GM12873 (cell line): ENCODE data around the gene MORC2.

ENCODE experiments used
- TF ChIP-seq, protein P1 (sequence below): IDR thresholded peaks from 2 replicates; pipeline ENCODE4 v1.5.1; 2012; ENCODE audit warnings: low read depth, mild to moderate bottlenecking, moderate library complexity, low read length, control low read depth; ENCODE audit not compliant: insufficient read depth; ENCODE audit errors: missing control alignments

Gene MORC2

DNA sequence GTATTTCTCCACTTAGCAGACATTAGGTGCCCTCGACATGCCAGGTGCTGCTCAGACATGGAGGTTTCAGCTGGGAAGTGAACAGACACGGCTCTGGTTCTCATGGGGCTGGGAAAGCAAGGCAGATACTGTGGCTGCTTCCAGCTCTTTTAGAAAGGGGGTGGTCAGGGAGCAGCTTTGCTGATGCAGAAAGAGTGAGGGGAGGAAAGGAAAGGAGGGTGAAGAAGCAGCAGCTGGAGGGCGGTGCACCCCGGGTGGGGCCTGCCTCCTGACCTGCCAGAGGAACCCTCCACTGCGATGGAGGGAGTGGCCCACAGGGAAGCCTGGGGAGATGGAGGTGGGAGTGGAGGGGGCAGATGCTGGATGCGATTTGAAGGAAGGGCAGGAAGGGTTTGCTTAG lies 76.8 kb downstream of the MORC2 start:
- TF ChIP-seq, protein P1, sequence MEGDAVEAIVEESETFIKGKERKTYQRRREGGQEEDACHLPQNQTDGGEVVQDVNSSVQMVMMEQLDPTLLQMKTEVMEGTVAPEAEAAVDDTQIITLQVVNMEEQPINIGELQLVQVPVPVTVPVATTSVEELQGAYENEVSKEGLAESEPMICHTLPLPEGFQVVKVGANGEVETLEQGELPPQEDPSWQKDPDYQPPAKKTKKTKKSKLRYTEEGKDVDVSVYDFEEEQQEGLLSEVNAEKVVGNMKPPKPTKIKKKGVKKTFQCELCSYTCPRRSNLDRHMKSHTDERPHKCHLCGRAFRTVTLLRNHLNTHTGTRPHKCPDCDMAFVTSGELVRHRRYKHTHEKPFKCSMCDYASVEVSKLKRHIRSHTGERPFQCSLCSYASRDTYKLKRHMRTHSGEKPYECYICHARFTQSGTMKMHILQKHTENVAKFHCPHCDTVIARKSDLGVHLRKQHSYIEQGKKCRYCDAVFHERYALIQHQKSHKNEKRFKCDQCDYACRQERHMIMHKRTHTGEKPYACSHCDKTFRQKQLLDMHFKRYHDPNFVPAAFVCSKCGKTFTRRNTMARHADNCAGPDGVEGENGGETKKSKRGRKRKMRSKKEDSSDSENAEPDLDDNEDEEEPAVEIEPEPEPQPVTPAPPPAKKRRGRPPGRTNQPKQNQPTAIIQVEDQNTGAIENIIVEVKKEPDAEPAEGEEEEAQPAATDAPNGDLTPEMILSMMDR: no peak

DNA sequence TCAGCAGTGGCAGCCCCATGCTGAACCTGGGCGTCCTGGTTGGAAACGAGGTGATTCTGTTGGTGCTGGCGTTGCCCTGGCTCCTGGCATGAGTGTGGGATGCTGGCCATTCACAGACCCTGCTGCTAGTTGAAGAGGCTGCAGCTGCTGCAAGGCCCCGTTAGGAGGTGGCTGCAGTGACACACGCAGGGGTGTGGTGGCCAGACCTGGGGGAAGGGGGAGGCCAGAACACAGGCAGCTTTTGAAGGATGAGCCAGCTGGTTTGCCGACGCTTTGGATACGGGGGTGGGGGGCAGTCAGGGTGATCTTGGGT lies 77.2 kb downstream of the MORC2 start:
- TF ChIP-seq, protein P1: no peak

DNA sequence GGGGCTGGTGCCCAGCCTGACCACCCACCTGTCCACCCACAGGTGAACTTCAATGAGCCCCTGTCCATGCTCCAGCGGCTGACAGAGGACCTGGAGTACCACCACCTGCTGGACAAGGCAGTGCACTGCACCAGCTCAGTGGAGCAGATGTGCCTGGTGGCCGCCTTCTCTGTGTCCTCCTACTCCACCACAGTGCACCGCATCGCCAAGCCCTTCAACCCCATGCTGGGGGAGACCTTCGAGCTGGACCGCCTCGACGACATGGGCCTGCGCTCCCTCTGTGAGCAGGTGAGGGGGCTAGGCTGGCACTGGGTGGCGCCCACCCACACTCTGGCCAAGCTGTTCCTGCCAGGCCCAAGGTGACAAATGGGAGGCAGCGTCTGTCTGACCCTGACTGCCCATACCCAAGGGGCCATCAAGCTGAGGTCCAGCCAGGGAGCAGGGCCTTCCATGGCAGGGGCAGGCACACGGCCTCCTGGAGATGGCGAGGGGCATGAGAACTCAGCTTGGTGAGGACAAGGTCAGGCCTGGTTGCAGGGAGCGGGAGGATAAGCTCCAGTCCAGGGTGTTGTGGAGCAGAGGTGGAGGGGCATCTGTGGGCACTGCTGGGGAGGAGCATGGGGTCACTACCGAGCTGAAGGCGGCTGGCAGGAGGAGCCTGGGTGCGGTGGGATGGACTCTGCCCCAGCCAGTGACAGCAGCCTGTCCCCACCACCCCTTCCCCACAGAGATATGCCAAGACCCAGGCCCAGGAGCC lies 77.7 kb downstream of the MORC2 start:
- TF ChIP-seq, protein P1: peak; percentile 95

DNA sequence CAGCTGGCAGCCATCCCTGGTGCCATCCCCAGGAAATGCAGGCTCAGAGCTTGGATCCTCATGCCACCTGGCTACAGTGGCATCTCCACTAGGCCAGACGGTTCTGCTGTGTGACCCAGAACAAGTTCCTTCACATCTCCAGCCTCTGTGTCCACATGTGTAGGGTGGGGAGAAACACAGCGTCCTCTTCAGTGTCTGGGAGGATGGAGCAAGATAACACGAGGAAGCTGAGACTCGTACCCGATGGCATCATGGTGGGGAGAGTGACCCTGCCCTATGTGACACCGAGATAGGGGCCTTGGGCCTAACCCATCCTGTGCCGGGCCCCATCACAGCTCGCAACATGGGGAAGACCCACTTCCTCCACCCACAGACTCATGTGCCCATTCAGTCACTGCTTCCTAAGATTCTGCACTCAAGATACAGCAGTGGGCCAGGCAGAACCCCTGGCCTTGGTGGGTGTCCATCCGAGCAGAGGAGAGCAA lies 78.5 kb downstream of the MORC2 start:
- TF ChIP-seq, protein P1: no peak

DNA sequence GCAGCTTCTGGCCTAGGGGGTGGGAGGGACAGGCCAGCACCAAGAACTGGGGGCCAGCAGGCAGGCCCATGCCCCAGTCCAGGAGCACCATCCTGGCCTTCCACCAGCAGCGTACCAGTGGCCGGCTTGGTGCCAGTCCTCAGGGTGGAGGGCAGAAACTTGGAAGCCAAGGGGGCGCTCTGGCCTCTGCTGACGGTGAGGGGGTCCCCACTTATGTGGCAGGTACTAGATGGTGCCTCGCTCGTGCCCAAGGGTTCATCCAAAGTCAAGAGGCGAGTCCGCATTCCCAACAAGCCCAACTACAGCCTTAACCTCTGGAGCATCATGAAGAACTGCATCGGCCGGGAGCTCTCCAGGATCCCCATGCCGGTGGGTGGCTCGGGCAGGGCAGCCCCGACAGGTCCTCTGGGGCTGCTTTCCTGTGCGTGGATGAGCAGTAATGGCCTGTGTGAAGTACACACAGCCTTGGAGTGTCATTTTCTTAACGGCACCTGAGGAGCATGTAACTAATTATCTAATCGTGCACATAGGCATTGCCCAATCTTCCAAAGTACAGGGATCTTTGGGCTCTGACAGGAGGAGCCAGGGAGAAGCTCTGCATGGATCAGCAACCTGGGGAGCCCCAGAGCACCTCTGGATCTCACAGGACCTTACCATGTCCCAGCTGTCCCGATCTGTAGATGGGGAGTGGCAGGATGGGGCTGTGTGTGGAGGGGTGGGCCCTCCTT lies 79.1 kb downstream of the MORC2 start:
- TF ChIP-seq, protein P1: no peak

DNA sequence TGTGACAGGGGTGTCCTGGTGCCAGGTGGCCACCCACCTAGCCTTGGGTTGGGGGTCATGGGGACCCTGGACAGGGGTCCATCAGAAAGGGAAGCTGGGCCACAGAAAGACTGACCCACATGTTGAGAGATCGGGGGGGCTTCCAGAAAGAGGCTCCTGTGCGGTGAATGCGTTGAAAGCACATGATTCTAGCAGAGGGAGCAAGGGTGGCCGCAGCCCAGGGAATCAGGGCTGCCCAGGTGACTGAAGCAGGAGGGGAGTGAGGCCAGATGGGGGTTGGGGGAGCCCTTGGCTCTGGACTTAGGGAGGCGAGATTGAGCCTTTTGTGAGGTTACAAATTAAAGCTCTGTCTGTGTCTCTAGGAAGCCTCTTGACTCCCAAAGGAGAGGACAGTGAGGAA lies 80.7 kb downstream of the MORC2 start:
- TF ChIP-seq, protein P1: no peak

DNA sequence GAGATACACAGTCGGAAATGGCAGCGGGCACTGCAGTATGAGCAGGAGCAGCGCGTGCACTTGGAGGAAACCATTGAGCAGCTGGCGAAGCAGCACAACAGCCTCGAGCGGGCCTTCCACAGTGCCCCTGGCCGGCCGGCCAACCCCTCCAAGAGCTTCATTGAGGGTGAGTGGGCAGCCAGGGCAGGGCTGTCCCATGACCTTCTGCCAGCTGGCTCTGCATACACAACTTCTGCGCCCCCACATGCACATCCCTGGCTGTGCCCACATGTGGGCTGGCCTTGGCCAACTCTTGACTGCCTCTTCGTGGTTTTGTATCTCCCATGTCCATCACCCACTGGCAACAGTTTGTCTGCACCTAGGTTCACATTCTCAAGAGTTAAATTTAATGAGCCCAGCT lies 81.1 kb downstream of the MORC2 start:
- TF ChIP-seq, protein P1: no peak
